Lung (tissue), 12 donors: ENCODE measurements around the gene NSUN6. TPM values are rescaled to one million over a fixed set of nuclear protein-coding genes. Genes with fewer than 3 reads are reported as not detected.
"Not testable (repeated sequence)": the region's sequence is repeated elsewhere in the genome, so short reads cannot be mapped to it uniquely, and the experiment has no call there.

Experiments used
- ATAC-seq: fragments of 200-7000 bp; cut with Tn5 transposase; one replicate; pipeline ENCODE4 v1.9.1; 2020; ENCODE audit warnings: moderate number of reproducible peaks; ENCODE audit not compliant: insufficient read depth, low FRiP score
- DNase-seq, 3 donors: peaks; one replicate each; pipeline ENCODE4 v3.0.0-alpha.2; 2013 to 2017
- H3K27ac ChIP-seq, 2 donors: one replicate each; pipeline ENCODE4 v1.5.1; 2013; ENCODE audit warnings: mild to moderate bottlenecking in 2 of 2, moderate library complexity in 2 of 2, control low read depth in 1 of 2, inconsistent platforms in 1 of 2, low read depth in 1 of 2, low read length in 1 of 2
- H3K27me3 ChIP-seq, 3 donors: one replicate each; pipeline ENCODE4 v1.5.1; 2013; ENCODE audit warnings: low read length in 2 of 3; ENCODE audit not compliant: control insufficient read depth in 3 of 3, insufficient read depth in 3 of 3
- H3K36me3 ChIP-seq, 4 donors: one replicate each; pipeline ENCODE4 v1.5.1; 2013; ENCODE audit warnings: low read length in 4 of 4, mild to moderate bottlenecking in 1 of 4, moderate library complexity in 1 of 4; ENCODE audit not compliant: control insufficient read depth in 4 of 4, insufficient read depth in 4 of 4
- H3K4me1 ChIP-seq, 5 donors: one replicate each; pipeline ENCODE4 v1.5.1; 2013; ENCODE audit warnings: low read length in 5 of 5, mild to moderate bottlenecking in 2 of 5, moderate library complexity in 1 of 5; ENCODE audit not compliant: control insufficient read depth in 5 of 5, insufficient read depth in 5 of 5
- H3K4me3 ChIP-seq: one replicate; pipeline ENCODE4 v1.5.1; 2013; ENCODE audit warnings: mild to moderate bottlenecking, control low read depth, moderate library complexity
- H3K9ac ChIP-seq, 2 donors: one replicate each; pipeline ENCODE4 v1.5.1; 2013; ENCODE audit warnings: low read length in 2 of 2, control low read depth in 1 of 2; ENCODE audit not compliant: insufficient read depth in 1 of 2
- H3K9me3 ChIP-seq, 4 donors: one replicate each; pipeline ENCODE4 v1.5.1; 2013; ENCODE audit warnings: low read length in 3 of 4, mild to moderate bottlenecking in 1 of 4, moderate library complexity in 1 of 4; ENCODE audit not compliant: control insufficient read depth in 4 of 4, insufficient read depth in 3 of 4
- CTCF ChIP-seq: IDR thresholded peaks from 2 replicates; pipeline ENCODE4 v1.5.1; 2012; ENCODE audit warnings: mild to moderate bottlenecking; ENCODE audit errors: control extremely low read depth, extremely low read depth
- WGBS, 2 donors: extraction: QIAGEN DNeasy Blood & Tissue Kit; methylation state at CpG; one replicate each; pipeline ENCODE4 v1.1.7; 2013; 5-methylcytosine and 5-hydroxymethylcytosine counted together
- polyA plus RNA-seq, 2 donors: library from polyadenylated mRNA; stranded (reverse); fragments of 200-250 nt; gene quantifications; one replicate each; pipeline ENCODE4 v1.2.1, GENCODE V29; 2013
- total RNA-seq, 2 donors: library from RNA; depleted of rRNA in 1 of 2; stranded (reverse); fragments of >200 nt in 1 of 2; gene quantifications; one replicate each; pipeline ENCODE4 v1.2.1, GENCODE V29; 2014 to 2021
- donor health status: control.
- donor health status: control.
- donor health status: Bipolar disorder and iron deficiency.
- donor health status: healthy.
- donor health status: DM: yes; HTN: yes; CAD: no.

Gene NSUN6
- total and polyA plus RNA-seq, 4 donors, result 4.0 to 30.5 (median 6.5) TPM

DNA sequence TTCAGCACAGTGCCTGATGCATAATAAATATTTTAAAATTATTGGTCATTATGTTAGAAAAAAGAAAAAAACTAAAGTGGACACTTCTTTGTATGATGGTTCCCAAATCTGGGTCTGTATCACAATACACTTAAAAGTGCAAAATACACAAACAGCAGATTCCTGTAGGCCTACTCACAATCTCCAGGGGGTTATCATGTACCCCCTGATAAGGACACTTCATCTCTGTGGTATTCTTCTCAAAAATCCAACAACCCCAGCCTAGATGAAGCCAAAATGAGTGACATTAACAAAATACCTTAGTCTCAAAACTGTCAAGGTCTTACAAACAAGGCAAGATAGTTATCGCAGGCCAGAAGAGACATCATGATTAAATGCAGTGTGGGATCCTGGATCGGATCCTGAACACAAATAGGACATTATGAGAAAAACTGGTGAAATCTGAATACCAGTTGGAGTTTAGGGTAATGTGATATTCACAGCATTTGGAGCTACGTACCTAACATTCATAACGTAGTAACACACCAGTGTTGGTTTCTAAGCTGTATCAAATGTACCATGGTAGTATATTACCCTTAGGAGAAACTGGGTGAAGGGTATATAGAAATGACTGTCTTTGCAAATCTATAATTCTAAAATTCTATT, 45.2 kb downstream of the NSUN6 start:
- Histone ChIP-seq H3K4me3 (no peak overlapping the region), H3K9ac (no peak overlapping the region), H3K9me3 (no peaks in the 10 kb centered on the region), H3K4me1 (no peaks in the 10 kb centered on the region), H3K27me3 (no peaks in the 10 kb centered on the region), H3K36me3 (peaks cover 0 to 4% (median under 1%) of the 10 kb centered on the region in 4 donors), H3K27ac (no peak overlapping the region)
- TF ChIP-seq CTCF, result no peak
- ATAC-seq, result no peak
- DNase-seq, result no peak
- 96% methylated on average over 4 of the region's 4 CpGs for WGBS, 2 donors

DNA sequence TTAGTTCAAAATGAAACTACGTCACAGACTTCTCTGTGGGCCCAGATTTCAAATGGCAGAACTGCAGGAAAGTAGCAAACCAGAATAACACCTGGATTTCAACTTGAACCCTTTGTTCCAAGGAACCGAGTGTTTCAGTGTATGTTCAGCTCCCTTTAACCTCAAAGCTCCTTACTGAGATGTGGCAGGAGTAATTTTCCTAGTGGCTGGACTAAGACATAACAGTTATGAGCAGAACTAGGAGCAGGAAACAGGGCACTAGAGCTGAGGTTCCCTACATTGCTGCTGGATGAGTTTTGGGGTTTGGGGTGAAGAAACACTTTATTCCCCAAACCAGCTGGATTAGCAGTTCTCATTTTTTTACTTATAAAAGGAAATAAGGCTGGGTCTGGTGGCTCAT, 50.1 kb downstream of the NSUN6 start:
- no peak for ATAC-seq
- Histone ChIP-seq H3K27ac (no peak overlapping the region), H3K4me3 (no peak overlapping the region), H3K27me3 (no peaks in the 10 kb centered on the region), H3K36me3 (peaks cover 0 to 4% (median 0%) of the 10 kb centered on the region in 4 donors), H3K9ac (no peak overlapping the region), H3K4me1 (no peaks in the 10 kb centered on the region), H3K9me3 (no peaks in the 10 kb centered on the region)
- no peak for TF ChIP-seq CTCF
- no peak for DNase-seq
- 87 to 97% methylated on average over 2 of the region's 2 CpGs for WGBS, 2 donors

GRCh38 chr10:18599392-18599791, 52.0 kb downstream of the NSUN6 start:
- no peaks in the 10 kb centered on the region for H3K4me1 ChIP-seq
- WGBS, 2 donors, result 97 to 99% methylated on average over 3 of the region's 3 CpGs
- no peaks in the 10 kb centered on the region for H3K27me3 ChIP-seq
- ATAC-seq, result no peak
- H3K4me3 ChIP-seq, result no peak overlapping the region
- no peak overlapping the region for H3K27ac ChIP-seq
- DNase-seq, result no peak
- TF ChIP-seq CTCF, result no peak
- peaks cover 0 to 6% (median 3%) of the 10 kb centered on the region in 4 donors for H3K36me3 ChIP-seq
- H3K9ac ChIP-seq, result no peak overlapping the region
- H3K9me3 ChIP-seq, result no peaks in the 10 kb centered on the region

DNA sequence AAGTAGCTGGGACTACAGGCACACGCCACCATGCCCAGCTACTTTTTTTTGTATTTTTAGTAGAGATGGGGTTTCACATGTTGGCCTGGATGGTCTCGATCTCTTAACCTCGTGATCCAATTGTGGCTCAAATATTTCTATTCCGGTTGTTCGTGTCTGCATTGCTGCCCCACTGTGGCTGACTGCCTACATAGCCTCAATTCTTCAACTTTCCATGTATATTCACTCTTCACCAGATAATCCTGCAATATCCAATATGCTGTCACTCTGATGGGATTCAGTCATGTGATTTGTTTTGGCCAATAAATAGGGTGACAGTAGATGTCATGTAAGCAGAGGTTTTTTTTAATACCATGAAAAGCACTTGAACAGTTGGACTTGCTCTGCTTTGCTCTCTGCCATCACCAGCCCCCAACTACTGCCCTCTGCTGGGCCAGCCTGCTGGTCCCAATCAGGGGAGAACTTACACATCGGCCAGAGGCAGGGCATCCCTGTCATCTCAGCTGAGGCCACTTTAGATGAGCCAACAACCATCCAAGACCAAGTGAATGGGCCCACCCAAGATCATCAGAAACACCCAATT, 56.7 kb downstream of the NSUN6 start:
- DNase-seq, result no peak
- no peak for TF ChIP-seq CTCF
- WGBS, 2 donors, result 91 to 94% methylated on average over 6 of the region's 6 CpGs
- no peaks in the 10 kb centered on the region for H3K9me3 ChIP-seq
- no peaks in the 10 kb centered on the region for H3K27me3 ChIP-seq
- ATAC-seq, result no peak
- H3K4me3 ChIP-seq, result no peak overlapping the region
- no peak overlapping the region for H3K27ac ChIP-seq
- H3K36me3 ChIP-seq, result peaks cover 0 to 6% (median 2%) of the 10 kb centered on the region in 4 donors
- H3K9ac ChIP-seq, result no peak overlapping the region
- no peaks in the 10 kb centered on the region for H3K4me1 ChIP-seq

DNA sequence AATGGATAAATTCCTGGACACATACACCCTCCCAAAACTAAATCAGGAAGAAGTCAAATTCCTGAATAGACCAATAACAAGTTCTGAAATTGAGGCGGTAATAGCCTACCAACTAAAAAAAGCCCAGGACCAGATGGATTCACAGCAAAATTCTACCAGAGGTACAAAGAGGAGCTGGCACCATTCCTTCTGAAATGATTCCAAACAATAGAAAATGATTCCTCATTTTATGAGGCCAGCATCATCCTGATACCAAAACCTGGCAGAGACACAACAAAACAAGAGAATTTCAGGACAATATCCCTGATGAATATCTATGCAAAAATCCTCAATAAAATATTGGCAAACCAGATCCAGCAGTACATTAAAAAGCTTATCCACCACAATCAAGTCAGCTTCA, 60.2 kb downstream of the NSUN6 start:
- not testable (repeated sequence) for H3K9ac ChIP-seq, DNase-seq, H3K4me3 ChIP-seq, H3K27ac ChIP-seq, ATAC-seq, H3K27me3 ChIP-seq, H3K9me3 ChIP-seq, H3K4me1 ChIP-seq
- 98 to 100% methylated on average over 1 of the region's 1 CpG for WGBS, 2 donors
- H3K36me3 ChIP-seq, result peaks cover 4 to 10% (median 7%) of the 10 kb centered on the region in 4 donors
